HG02588 (cell line): Measurements from ENCODE around the gene TBC1D2.
A peak's percentile ranks its signal among the peaks of the same experiment; 100 is the strongest.
"Not testable (repeated sequence)": the region's sequence is repeated elsewhere in the genome, so short reads cannot be mapped to it uniquely, and the experiment has no call there.

ENCODE experiments used
- ATAC-seq: cut with Tn5 transposase; IDR thresholded peaks from one replicate; pipeline ENCODE4 v1.9.1; 2021; ENCODE audit warnings: mild to moderate bottlenecking, moderate library complexity; ENCODE audit not compliant: unreplicated experiment

The TBC1D2 gene

DNA sequence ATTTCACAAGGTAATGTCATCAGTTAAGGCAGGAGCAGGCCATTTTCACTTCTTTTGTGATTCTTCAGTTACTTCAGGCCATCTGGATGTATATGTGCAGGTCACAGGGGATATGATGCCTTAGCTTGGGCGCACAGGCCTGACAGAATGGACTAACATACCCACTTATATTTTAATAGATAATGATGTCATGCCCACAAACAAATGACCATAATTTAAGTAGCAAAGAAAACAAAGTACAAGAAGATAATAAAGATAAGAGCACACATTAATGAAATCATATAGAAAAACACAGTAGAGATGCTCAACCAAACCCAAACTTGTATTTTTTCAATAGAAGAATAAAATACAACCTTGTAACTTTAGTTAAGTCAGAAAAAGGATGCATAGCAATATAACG is 19.7 kb upstream of the TBC1D2 start:
- no peak for ATAC-seq

DNA sequence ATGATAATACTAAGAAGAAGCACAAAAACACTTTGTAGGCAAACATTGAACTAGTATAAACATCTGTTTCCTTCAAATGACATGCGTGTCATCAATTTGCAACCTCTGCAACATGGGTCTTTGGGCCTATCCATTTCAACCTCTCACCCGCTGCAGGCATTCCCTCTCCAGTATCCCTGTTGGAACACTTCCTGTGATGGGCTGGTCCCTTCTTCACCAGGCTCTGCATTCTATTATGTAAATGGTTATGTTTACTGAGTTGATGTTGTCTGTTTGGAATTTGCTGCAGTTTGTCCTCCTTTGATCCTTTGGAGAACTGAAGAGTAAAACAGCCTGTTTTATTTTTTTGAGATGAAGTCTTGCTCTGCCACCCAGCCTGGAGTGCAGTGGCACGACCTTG is 16.6 kb upstream of the TBC1D2 start:
- ATAC-seq: no peak

DNA sequence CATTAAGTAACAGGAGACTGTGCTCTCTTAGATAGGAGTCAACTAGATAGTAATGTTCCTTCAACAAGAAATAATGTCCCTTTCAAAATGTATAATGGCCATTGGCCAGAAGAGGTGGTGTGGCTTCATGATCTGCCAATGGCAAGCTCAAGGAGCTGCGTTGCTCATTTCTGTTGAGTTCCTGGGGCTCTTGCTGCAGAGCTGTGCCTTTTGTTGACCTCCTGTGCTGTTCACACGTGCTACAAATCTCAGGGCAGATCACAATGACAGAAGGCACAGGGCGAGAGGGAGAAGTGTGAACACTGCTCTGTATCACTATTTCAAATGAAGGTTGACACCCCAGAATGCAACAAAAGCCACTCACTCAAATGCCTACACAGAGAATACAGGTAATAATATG is 16.0 kb upstream of the TBC1D2 start:
- no peak for ATAC-seq

DNA sequence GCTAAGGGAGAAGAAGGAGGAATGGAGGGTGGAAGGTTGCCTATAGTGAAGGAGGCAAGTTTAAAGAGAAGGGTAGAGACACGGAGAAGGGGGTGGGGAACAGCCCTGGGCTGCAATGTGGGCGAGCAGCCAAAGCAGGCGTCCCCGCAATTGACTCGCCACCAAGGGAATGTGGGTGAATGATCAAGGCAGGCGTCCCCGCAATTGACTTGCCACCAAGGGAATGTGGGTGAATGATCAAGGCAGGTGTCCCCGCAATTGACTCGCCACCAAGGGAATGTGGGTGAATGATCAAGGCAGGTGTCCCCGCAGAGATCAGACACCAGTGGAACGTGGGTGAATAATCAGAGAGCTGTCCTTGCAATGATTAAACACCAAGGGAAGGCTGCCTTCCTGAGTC is 14.8 kb upstream of the TBC1D2 start:
- ATAC-seq: not testable (repeated sequence)

DNA sequence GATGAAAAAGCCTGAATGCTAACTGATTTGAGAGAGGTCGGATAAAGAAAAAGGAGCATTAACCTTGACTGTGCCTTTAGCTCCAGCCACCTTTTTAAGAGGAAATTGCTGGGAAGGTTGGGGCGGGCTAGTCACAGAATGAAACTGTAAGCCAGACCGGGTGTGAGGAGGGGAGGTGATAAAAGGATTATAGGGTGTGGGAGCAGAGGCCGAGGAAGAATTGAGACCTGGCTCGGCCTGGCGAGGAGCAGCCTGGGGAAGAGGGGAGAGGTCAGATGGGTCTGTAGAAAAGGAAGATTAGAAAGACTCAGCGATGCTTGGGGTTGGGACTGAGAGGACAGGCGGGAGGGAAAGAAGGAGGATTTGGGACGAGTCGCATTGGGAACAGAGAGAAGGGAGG is 14.2 kb upstream of the TBC1D2 start:
- ATAC-seq: not testable (repeated sequence)

DNA sequence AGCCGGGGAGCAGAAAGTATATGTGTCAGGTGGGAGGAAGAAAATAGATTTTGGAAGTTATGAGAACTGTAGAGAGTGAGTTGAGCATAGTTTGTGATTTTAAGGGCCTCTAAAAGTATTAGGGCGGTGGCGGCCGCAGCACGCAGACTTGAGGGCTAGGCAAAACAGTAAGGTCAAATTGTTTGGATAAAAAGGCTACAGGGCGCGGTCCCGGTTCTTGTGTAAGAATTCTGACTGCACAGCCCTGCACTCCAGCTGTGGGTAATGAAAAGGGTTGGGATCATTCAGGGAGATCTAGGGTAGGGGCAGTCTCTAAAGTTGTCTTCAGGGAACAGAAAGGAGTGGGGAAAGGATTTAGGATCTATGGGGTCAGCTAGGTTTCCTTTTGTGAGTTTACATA is 12.1 kb upstream of the TBC1D2 start:
- not testable (repeated sequence) for ATAC-seq

DNA sequence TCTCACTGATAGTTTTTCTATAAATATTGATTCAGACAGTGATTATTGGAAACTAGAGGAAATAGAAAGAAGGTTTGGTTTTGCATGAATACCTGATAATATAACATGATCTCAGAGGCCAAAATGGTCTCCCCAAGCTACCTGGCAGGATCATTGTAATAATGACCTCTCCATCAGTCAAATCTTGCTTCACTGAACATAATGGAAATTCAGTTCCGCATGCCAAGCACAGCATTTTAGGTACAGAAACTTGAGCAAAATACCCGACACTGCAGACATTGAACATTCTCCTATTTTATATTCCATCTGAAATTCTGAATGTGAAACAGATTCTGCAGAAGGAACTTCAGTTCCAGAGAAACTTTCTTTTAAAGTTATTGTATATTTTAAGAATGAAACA is 9.1 kb upstream of the TBC1D2 start:
- ATAC-seq: no peak

DNA sequence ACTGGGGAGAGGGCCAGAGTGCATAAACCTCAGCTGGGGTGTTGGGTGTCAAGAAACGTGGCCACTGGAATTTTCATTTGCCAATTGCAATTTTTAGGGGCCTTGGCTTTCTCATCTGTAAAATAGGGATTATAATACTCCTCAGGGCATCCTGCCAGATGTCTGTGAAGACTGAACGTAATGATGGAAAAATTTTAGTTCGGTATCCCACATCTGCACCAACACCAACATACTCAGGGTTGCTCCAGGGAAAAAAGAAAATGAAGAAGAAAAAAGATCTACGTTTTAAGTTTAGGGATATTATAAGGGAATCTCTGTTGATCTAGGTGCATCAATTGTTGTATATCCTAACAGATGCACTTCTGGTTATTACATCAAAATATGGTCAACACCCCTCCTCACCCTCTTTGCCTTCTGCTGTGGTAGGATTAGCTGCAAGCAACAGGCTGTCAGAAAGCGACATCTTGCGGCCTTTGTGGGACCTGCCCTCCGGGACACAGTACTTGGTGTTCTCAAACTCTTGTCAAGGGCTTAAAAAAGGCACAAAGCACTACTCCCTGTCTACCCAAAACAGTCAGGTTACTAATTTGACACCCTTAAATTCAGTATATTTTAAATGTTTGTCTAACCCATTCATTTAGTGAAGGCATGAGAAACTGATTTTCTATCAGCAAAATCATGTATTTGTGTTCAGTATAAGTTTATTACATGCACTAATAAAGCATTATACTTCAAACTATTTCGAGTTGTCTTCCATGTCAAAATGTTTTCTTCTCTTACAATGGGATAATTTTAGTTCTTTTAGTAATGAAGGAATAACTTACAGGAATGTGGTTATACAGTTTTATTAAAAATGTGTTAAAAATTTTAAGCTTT is 8.3 kb upstream of the TBC1D2 start:
- peak; percentile 82 for ATAC-seq

DNA sequence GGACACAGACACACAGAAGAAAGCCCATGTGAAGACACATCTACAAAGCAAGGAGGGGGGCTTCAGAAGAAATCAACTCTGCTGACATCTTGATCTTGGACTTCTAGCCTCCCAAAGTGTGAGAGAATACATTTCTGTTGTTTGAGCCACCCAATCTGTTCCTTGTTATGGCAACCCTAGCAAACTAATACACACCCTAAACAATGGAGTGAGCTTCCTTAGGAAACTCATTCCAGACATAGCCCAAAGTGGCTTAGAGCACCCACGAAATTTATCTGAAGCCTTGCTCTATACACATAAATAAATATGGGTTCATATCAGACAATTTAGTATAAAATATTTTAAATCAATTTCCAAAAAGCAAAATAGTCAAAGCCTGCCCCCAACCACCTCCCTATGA is 7.6 kb upstream of the TBC1D2 start:
- ATAC-seq: no peak

DNA sequence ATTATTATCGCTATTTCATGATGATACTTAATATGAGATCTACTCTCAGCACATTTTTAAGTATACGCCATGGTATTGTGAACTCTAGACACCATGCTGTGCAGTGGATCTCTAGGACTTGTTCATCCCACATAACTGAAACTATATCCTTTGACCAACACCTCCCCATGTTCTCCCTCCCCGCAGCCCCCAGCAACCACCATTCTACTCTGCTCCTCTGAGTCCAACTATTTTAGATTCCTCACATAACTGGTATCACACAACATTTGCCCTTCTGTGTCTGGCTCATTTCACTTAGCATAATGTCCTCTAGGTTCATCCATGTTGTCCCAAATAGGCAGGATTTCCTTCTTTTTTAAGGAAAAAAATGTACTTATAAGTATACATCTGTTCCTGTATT is 6.6 kb upstream of the TBC1D2 start:
- ATAC-seq: no peak

DNA sequence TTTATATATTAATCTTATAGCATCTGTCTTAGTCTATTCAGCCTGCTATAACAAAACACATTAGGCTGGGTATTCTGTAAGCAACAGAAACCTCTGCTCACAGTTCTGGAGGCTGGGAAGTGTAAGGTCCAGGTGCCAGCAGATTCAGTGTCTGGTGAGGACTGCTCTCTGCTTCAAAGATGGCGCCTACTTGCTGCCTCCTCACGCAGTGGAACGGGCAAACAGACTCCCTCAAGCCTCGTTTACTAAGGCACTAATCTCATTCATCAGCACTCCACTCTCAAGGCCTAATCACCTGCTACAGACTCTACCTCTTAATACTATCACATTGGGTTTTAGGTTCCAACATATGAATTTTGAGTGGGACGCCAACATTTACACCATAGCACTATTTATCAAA is 5.2 kb upstream of the TBC1D2 start:
- no peak for ATAC-seq

DNA sequence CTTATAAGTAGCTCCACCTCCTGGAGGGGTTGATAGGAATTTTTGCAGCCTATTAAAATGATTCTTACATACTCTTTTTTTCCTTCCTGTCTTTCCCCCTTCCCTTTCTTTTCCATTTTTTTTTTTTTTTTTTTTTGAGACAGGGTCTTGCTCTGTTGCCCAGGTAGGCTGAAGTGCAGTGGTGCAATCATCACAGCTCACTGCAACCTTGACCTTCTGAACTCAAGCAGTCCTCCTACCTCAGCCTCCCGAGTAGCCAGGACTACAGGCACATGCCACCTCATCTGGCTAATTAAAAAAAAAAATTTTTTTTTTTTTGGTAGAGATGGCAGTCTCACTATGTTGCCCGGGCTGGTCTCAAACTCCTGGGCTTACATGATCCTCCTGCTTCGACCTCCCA is 4.3 kb upstream of the TBC1D2 start:
- no peak for ATAC-seq

DNA sequence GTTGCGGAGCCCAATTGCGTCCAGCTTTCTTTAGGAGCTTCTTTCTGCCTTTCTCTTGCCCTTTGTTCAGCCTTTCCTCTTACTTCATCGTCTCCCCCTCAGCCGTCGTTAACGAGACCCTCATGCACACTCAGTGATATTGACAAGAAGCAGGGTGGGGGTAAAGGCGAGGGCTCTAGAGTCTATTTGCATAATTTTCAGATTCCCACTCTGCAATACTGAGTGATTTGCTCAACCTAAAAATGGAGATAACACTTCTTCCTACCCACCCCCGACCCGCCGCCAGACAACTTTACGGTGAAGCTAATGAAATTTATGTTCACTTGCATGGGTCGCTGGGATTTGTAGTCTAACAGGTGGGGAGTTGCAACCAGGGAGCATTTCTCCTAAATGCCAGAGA is 1.3 kb upstream of the TBC1D2 start:
- no peak for ATAC-seq

DNA sequence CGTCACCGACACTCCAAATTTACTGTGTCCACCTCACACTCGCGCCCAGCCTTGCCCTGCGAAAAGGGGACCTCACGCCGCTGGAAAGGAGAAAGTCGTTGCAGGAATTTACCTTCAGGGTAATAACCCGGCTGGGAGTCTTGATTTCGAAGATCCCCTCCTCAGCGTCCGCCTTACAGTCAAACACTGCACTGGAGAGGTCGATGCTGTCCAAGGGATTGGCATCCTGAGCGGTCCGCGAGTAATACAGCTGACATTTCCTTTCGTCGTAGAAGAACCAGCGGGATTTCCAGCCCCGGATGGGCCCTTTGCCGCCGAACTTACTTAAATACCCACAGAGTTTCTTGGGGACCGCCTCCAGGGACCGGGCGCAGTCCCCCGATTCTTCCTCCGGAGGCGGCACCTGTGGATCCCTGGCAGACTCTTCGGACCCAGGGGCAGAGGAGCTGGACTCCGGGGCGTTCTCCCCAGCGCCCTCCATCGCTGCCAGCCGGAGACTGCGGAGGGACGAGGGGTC is 330 bp downstream of the TBC1D2 start:
- peak; percentile 10 for ATAC-seq

DNA sequence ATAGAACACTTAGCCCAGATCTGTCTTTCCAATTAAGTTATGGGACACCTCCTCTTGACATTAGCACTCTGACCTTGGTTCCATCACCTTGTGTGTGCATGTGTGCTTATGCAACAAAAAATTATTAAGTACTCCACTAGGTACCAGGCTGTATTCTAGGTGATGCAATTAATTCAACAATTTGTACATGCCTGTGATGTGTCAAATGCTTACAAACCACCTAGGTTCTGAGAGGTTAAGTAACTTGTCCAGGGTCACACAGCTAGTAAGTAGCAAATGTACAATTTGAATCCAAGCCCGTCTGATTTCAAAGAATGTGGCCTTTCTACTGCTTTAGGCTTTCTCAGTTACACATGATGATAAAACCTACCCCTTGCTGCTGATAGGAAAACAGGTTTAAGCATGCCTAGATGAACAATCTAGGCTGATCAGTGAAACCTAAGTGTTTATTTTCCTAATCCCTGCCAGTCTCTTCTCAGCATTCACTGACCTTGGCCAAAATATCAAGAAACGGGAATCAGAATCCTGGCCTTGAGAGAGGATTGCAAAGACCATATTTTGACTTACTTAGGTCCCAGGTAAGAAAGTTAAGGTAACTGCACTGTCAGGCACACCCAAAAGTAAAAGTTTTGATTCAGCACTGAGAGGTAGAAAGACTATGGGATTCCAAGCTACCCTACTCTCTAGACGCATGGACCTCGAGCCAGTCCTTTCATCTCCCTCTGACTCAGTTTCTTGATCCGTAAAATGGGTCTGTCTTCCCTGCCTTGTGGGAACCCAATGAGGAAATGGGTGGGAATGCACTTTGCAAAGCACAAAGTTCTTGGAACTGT is 1.0 kb downstream of the TBC1D2 start:
- ATAC-seq: no peak

DNA sequence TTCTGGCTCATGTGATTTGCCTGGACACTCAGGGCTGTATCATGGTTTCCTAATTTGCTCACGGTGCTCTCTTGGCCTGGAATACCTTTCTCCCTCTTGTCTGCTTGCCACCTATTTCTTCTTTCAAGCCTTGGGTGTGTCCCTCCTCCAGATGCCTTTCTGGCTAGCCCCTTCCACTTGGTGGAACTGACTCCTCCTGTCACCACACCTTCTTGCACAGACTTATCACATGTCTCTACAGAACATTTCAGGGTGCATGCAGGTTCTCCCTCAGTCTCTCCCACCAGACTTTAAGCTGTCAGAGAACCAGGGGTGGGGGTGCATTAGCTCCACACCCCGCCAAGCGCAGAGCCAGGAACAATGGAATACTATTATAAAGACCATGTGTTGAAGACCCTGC is 1.9 kb downstream of the TBC1D2 start:
- no peak for ATAC-seq

DNA sequence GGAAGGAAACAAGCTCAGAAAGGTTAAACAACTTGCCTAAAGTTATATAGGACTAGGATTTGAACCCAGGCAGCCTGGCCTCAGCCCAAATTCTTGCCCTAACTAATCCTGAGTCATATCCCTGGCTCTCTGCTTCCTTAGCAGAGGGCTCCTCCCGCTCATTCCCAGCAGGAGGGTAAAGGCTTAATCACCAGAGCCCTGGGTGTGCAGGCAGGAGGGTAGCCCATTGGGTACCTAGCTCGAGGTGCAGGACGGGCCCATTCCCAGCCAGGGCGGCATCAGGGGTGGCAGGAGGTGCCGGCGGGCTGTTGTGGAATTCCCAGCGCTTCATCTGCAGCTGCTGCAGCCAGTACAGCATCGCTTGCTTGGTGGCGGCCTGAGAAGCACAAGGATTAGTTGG is 3.9 kb downstream of the TBC1D2 start:
- no peak for ATAC-seq

DNA sequence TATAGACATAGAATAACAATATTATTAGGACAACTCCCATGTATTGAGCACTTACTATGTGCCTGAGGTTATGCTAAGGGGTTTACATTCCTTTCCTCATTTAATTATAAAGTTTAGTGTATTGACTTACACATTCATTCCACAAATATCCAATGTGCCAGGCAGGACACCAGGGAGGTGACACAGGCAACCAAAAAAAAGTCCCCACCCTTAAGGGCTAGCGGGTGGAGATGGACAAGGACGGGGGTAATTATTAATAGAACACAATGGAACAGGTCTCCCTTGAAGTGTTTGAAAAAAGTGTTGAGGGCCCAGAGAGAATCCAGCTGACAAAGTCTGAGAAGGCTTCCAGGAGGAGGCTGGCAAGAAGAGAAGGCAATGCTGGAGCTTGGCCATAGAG is 5.7 kb downstream of the TBC1D2 start:
- no peak for ATAC-seq

DNA sequence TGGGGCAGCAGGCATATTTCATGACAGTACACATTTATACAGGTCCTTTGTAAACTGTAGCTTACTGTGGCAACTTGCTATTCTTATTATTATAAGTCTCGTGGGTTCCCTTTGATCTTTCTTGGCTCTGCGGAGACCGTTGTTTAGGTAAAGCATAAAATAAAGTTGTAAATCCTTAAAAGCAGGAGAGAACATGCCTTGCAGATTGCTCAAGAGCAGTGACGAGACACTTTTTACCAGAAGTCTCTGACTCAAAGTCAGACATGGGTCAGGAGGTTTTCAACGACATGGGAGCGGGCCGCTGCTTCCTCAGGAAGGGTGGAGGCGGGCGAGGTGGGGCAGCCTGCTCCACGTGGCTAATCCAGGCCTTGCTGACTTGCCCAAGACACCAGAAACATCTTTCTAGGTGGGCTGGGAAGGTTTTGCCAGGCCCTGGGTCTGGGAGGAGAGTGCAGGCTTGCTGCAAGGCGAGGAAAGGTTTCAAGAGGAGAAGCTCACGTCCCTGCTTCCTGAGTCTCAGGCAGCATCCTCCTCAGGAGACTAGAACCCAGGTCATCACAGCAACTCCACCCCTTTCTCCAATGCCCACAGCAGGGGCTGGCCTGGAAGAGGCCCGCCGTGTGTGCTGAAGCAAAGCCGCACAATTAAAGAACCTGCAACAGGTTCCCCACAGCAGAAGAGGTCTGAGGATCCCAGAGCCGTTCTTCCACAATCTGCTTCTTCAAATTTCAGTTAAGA is 6.5 kb downstream of the TBC1D2 start:
- ATAC-seq: no peak

DNA sequence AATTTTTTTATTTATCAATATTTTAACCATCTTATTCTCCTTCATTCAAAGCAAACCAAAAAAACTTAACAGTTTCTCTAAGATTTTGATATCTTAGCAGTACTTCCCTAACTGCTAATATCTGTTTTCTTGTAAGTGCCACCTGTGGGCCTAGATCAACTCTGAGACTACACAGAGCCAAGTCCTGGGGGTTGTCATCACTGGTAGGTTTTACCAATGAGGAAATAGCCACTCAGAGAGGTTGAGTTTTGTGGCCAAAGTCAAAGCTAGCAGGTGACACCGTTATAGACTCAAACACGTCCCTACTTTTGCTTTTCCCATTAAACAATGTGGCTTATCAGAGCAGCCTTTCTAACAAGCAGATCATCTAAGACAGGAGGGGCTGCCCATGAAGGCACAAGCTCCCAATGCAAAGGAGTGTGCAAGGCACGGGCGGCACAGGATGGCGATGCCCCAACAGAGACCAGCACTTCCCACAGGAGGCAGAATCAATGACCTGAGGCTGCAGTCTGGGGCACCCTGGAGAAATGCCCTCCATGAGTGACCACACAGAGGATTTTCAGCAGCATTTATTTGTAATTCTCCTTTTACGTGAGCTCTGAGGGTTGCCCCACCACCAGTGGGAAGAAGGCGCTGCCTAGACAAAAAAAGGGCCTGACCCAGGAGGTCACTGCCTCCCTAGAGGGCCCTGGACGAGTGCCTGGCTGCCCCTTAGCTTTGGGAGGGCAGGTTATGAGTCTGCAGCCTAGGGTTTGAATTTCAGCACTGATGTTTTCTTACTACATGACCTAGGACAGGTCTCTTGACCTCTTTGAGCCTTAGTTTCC is 7.4 kb downstream of the TBC1D2 start:
- no peak for ATAC-seq
